Ovary (tissue), 3 donors: ENCODE measurements around the gene GPR162.

ENCODE experiments used
- CTCF ChIP-seq, 3 donors: fragments of 450-650 bp in 2 of 3; fragments of 200-600 bp in 1 of 3; IDR thresholded peaks; one replicate each; pipeline versions ENCODE4 v1.5.1 to v1.8.0; 2016 to 2022; ENCODE audit warnings: antibody characterized with exemption in 3 of 3, mild to moderate bottlenecking in 1 of 3
- EP300 ChIP-seq: sonication (generic); formaldehyde crosslinking; IDR thresholded peaks from one replicate; pipeline ENCODE4 v1.6.1; 2017; ENCODE audit warnings: antibody characterized with exemption
- POLR2A ChIP-seq: fragments of 450-650 bp; IDR thresholded peaks from one replicate; pipeline ENCODE4 v1.6.1; 2017; ENCODE audit warnings: antibody characterized with exemption, mild to moderate bottlenecking, moderate library complexity
- donor health status: DM: no; HTN: no; CAD: no.

DNA sequence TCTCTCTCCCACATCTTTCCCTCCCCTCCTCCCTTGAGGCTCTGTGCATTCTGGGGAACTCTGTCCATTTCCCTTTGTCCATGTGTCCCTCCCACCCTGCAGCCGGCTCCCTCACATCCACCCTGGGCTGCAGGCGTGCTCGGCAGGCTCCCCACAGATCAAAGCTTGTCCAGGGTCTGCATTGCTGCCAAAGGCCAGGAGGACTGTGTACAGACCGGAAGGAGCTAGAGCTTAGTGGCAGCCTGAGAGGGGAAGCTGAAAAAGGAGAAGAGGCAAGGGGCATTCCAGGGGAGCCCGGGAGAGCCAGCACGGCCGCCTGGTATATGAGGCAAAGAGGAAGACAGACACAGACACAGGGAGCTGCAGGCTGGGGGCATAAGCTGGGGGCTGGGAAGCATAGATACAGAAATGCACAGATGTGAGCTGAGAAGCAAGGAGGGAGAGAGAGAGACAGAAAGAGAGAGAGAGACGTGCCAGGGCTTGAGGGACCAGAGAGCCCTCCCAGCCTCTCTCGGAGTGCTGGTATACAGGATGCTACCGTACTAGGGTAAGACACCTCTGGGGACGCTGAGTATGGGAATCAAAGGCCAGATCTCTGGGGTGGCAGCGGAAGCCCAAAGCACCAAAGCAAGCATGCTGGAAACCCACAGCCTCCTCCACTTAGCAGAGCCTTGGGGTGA lies 29.0 kb upstream of the GPR162 start:
- TF ChIP-seq CTCF (IDR thresholded peaks at IDR 0.05) (no peak), POLR2A (no peak), EP300 (no peak)
